Lung (tissue), 12 donors: ENCODE measurements around the gene C10orf95. TPM values are rescaled to one million over a fixed set of nuclear protein-coding genes. Genes with fewer than 3 reads are reported as not detected.

ENCODE experiments used
- ATAC-seq: fragments of 200-7000 bp; cut with Tn5 transposase; one replicate; pipeline ENCODE4 v1.9.1; 2020; ENCODE audit warnings: moderate number of reproducible peaks; ENCODE audit not compliant: insufficient read depth, low FRiP score
- DNase-seq, 3 donors: peaks; one replicate each; pipeline ENCODE4 v3.0.0-alpha.2; 2013 to 2017
- H3K27ac ChIP-seq, 2 donors: one replicate each; pipeline ENCODE4 v1.5.1; 2013; ENCODE audit warnings: mild to moderate bottlenecking in 2 of 2, moderate library complexity in 2 of 2, control low read depth in 1 of 2, inconsistent platforms in 1 of 2, low read depth in 1 of 2, low read length in 1 of 2
- H3K27me3 ChIP-seq, 3 donors: one replicate each; pipeline ENCODE4 v1.5.1; 2013; ENCODE audit warnings: low read length in 2 of 3; ENCODE audit not compliant: control insufficient read depth in 3 of 3, insufficient read depth in 3 of 3
- H3K36me3 ChIP-seq, 4 donors: one replicate each; pipeline ENCODE4 v1.5.1; 2013; ENCODE audit warnings: low read length in 4 of 4, mild to moderate bottlenecking in 1 of 4, moderate library complexity in 1 of 4; ENCODE audit not compliant: control insufficient read depth in 4 of 4, insufficient read depth in 4 of 4
- H3K4me1 ChIP-seq, 5 donors: one replicate each; pipeline ENCODE4 v1.5.1; 2013; ENCODE audit warnings: low read length in 5 of 5, mild to moderate bottlenecking in 2 of 5, moderate library complexity in 1 of 5; ENCODE audit not compliant: control insufficient read depth in 5 of 5, insufficient read depth in 5 of 5
- H3K4me3 ChIP-seq: one replicate; pipeline ENCODE4 v1.5.1; 2013; ENCODE audit warnings: mild to moderate bottlenecking, control low read depth, moderate library complexity
- H3K9ac ChIP-seq, 2 donors: one replicate each; pipeline ENCODE4 v1.5.1; 2013; ENCODE audit warnings: low read length in 2 of 2, control low read depth in 1 of 2; ENCODE audit not compliant: insufficient read depth in 1 of 2
- H3K9me3 ChIP-seq, 4 donors: one replicate each; pipeline ENCODE4 v1.5.1; 2013; ENCODE audit warnings: low read length in 3 of 4, mild to moderate bottlenecking in 1 of 4, moderate library complexity in 1 of 4; ENCODE audit not compliant: control insufficient read depth in 4 of 4, insufficient read depth in 3 of 4
- CTCF ChIP-seq: IDR thresholded peaks from 2 replicates; pipeline ENCODE4 v1.5.1; 2012; ENCODE audit warnings: mild to moderate bottlenecking; ENCODE audit errors: control extremely low read depth, extremely low read depth
- WGBS, 2 donors: extraction: QIAGEN DNeasy Blood & Tissue Kit; methylation state at CpG; one replicate each; pipeline ENCODE4 v1.1.7; 2013; 5-methylcytosine and 5-hydroxymethylcytosine counted together
- polyA plus RNA-seq, 2 donors: library from polyadenylated mRNA; stranded (reverse); fragments of 200-250 nt; gene quantifications; one replicate each; pipeline ENCODE4 v1.2.1, GENCODE V29; 2013
- total RNA-seq, 2 donors: library from RNA; depleted of rRNA in 1 of 2; stranded (reverse); fragments of >200 nt in 1 of 2; gene quantifications; one replicate each; pipeline ENCODE4 v1.2.1, GENCODE V29; 2014 to 2021
- donor health status: control.
- donor health status: control.
- donor health status: Bipolar disorder and iron deficiency.
- donor health status: healthy.
- donor health status: DM: yes; HTN: yes; CAD: no.

The C10orf95 gene
- total and polyA plus RNA-seq, 4 donors, result 3.9 to 20.4 (median 6.2) TPM

GRCh38 chr10:102420181-102420713 is 31.1 kb downstream of the C10orf95 start:
- DNase-seq (no peak), ATAC-seq (no peak)
- peaks cover 0 to 28% (median 16%) of the 10 kb centered on the region in 5 donors for H3K4me1 ChIP-seq
- peaks cover 0 to 17% (median 8%) of the 10 kb centered on the region in 3 donors for H3K27me3 ChIP-seq
- TF ChIP-seq CTCF, result no peak
- peak overlapping the region; percentile 43 for H3K4me3 ChIP-seq
- H3K27ac ChIP-seq, result peak overlapping the region; percentile 9 to 91
- H3K9me3 ChIP-seq, result no peaks in the 10 kb centered on the region
- peaks cover 0 to 17% (median 8%) of the 10 kb centered on the region in 4 donors for H3K36me3 ChIP-seq
- 1 to 2% methylated on average over 21 of the region's 21 CpGs for WGBS, 2 donors
- peak overlapping the region in 1 of 2 donors; percentile 82 for H3K9ac ChIP-seq

- DNase-seq (peak; percentile 61 to 71 (median 62)), ATAC-seq (no peak)
- peaks cover 0 to 14% (median 6%) of the 10 kb centered on the region in 4 donors for H3K36me3 ChIP-seq
- H3K9ac ChIP-seq, result no peak overlapping the region
- H3K27ac ChIP-seq, result no peak overlapping the region
- H3K9me3 ChIP-seq, result no peaks in the 10 kb centered on the region
- no peak for TF ChIP-seq CTCF
- WGBS, 2 donors, result 1 to 2% methylated on average over 41 to 54 of the region's 54 CpGs
- H3K27me3 ChIP-seq, result peaks cover 0 to 21% (median 10%) of the 10 kb centered on the region in 3 donors
- no peak overlapping the region for H3K4me3 ChIP-seq
- peaks cover 0 to 28% (median 16%) of the 10 kb centered on the region in 5 donors for H3K4me1 ChIP-seq
Observed at GRCh38 chr10:102419269-102420180, 31.8 kb downstream of the C10orf95 start.

GRCh38 chr10:102418622-102419268 is 32.6 kb downstream of the C10orf95 start, which contains the start of gene PSD:
TSS of gene PSD (minus strand) at chr10:102418785. CDS start at chr10:102417038, 1,747 bp downstream.
- H3K4me3 ChIP-seq, result no peak within 1 kb of the TSS
- WGBS, 2 donors, result 4 to 6% methylated on average over 44 to 45 of the region's 45 CpGs
- no peaks in the 10 kb centered on the region for H3K9me3 ChIP-seq
- H3K27me3 ChIP-seq, result peaks cover 1 to 23% (median 10%) of the 10 kb centered on the region in 3 donors
- H3K4me1 ChIP-seq, result peaks cover 0 to 28% (median 16%) of the 10 kb centered on the region in 5 donors
- H3K9ac ChIP-seq, result no peak within 1 kb of the TSS
- ATAC-seq (no peak), DNase-seq (no peak)
- H3K27ac ChIP-seq, result no peak within 1 kb of the TSS
- no peak for TF ChIP-seq CTCF
- peaks cover 0 to 9% (median 3%) of the 10 kb centered on the region in 4 donors for H3K36me3 ChIP-seq
